NB4 (cell line): Measurements from ENCODE around the gene DGCR8.

Experiments used
- MAX ChIP-seq: IDR thresholded peaks from 2 replicates; pipeline ENCODE4 v1.6.1; 2011; ENCODE audit warnings: low read depth, low read length
- MYC ChIP-seq: IDR thresholded peaks from 2 replicates; pipeline ENCODE4 v1.6.1; 2011; ENCODE audit warnings: low read depth, low read length
- POLR2A ChIP-seq: IDR thresholded peaks from 2 replicates; pipeline ENCODE4 v1.6.1; 2011; ENCODE audit warnings: mild to moderate bottlenecking; ENCODE audit not compliant: insufficient read length; ENCODE audit errors: extremely low read depth
- TF ChIP-seq, protein P1 (sequence below): IDR thresholded peaks from one replicate; pipeline ENCODE4 v1.5.1; 2012; ENCODE audit warnings: low read depth, low read length

DNA sequence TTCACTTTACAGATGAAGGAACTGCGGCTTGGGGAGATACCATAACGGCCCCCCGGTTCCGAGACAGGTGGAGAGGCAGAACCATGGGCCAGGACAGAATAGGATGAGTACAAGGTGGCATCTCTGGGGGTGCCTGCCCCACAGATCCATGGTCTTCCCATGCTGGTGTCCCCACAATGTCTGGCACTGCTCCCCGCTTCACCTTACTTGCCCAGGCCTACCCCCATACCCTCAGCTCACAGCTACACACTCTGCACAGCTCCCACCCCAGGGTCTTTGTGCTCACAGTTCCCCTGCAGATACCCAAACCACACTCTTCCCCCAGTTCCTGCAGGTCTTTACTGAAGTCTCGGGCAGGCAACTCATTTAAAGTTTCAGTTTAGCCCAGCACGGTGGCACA, 11.4 kb upstream of the DGCR8 start:
- TF ChIP-seq, protein P1, sequence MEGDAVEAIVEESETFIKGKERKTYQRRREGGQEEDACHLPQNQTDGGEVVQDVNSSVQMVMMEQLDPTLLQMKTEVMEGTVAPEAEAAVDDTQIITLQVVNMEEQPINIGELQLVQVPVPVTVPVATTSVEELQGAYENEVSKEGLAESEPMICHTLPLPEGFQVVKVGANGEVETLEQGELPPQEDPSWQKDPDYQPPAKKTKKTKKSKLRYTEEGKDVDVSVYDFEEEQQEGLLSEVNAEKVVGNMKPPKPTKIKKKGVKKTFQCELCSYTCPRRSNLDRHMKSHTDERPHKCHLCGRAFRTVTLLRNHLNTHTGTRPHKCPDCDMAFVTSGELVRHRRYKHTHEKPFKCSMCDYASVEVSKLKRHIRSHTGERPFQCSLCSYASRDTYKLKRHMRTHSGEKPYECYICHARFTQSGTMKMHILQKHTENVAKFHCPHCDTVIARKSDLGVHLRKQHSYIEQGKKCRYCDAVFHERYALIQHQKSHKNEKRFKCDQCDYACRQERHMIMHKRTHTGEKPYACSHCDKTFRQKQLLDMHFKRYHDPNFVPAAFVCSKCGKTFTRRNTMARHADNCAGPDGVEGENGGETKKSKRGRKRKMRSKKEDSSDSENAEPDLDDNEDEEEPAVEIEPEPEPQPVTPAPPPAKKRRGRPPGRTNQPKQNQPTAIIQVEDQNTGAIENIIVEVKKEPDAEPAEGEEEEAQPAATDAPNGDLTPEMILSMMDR, result no peak
- TF ChIP-seq POLR2A (no peak), MYC (no peak), MAX (no peak)
